ENCODE results near the gene ESRRA. TPM values are rescaled to one million over a fixed set of nuclear protein-coding genes. Genes with fewer than 3 reads are reported as not detected.
"Not testable (repeated sequence)": the region's sequence is repeated elsewhere in the genome, so short reads cannot be mapped to it uniquely, and the experiment has no call there.

Gene ESRRA
- total RNA-seq, 2 experiments from 2014 or later: 18.5 to 21.7 TPM

DNA sequence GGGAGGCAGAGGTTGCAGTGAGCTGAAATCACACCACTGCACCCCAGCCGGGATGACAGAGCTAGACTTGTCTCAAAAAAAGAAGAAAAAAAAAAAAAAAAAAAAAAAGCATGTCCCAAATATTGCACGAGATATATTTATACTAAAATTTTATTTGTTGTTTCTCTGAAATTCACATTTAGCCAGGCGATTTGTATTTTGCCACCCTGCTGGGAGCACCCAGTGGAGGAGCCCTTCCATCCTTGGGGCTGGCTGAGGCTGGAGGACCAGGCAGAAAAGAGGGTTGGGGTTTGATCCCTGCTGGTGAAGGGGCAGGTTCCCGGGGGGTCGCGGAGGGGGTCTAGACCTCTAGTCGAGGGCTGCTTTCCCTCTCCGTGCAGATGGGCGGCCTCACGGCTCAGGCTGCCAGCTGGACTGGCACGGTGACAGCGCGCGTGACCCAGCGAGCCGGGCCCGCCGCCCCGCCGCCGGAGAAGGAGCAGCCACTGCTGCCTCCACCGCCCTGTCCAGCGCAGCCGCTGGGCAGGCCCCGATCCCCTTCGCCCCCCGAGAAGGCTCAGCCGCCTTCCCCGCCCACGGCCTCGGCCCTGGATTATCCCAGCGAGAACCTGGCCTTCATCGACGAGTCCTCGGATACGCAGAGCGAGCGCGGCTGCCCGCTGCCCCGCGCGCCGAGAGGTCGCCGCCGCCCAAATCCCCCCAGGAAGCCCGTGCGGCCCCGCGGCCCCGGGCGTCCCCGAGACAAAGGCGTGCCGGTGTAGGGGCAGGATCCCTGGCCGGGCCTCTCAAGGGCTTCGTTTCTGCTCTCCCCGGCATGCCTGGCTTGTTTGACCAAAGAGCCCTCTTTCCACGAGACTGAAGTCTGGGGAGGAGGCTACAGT, 6.1 kb upstream of the ESRRA start:
- H3K4me3 Mint-ChIP-seq: no peak overlapping the region
- intact Hi-C loops (cut with micrococcal nuclease): no loop called here
- H3K4me1 Mint-ChIP-seq (ENCODE audit: low read depth): peaks cover 24% of the 10 kb centered on the region
- H3K27me3 Mint-ChIP-seq (ENCODE audit: low read depth): peaks cover 64% of the 10 kb centered on the region
- no peak overlapping the region for H3K27ac Mint-ChIP-seq
- no peak for DNase-seq
- H3K36me3 Mint-ChIP-seq (ENCODE audit: low read depth): no peaks in the 10 kb centered on the region
- CTCF ChIA-PET: interaction anchor here (0.6 to 0.9 kb wide), 3 partner anchors 43 to 471 kb away, joined by 3 to 5 read pairs (median 4); no protein-coding TSS in a partner anchor
- H3K9me3 Mint-ChIP-seq: no peaks in the 10 kb centered on the region

DNA sequence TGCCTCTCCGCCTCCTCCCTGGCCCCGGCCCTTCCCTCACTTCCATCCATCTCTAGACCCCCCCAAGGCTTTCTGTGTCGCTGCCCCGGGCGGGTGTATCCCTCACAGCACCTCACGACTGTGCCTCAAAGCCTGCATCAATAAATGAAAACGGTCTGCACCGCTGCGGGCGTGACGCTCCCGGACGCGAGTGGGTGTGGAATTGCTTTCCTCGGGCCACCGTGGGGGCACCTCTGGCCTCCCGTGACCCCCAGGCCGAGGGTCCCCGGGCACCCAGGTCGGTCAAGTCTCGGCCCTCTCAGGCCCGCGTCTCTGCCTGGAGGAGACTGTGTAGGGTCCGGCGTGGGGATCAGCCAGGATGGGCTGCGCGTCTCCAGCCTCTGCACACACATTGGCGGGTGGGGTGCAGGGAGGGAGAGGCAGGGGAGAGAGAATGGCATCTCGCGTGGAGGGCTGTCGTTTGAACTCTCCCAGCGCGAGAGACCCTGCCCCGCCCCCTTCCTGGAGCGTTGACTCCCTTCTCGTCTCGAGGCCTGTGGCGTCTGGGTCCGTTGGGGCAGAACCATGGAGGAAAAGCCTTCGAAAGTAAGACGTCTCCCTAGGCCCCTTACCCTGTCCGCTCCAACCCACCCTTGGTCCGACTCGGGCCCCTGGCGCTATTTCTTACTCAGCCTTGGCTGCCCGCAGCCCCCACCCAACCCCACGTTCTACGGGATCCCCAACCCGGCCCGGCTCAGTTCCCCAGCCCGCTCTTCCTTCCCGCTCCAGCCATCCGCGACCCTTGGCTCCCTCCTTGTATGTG, 5.3 kb upstream of the ESRRA start, which contains the start of gene CATSPERZ:
TSS of gene CATSPERZ (plus strand) at position 512 of the 802 bp plus-strand sequence. CDS start at position 565, 53 bp downstream.
- peaks cover 25% of the 10 kb centered on the region for H3K4me1 Mint-ChIP-seq (ENCODE audit: low read depth)
- intact Hi-C loops (cut with micrococcal nuclease): loop anchor here (1.0 to 2.0 kb wide), 2 partner anchors 96 to 299 kb away; no protein-coding TSS in a partner anchor
- CTCF ChIA-PET: interaction anchor here (0.7 to 5.2 kb wide), 23 partner anchors 10 to 134 kb away, joined by 3 to 89 read pairs (median 5); partner anchors contain the start of genes BAD, CCDC88B, FERMT3 and GPR137

DNA sequence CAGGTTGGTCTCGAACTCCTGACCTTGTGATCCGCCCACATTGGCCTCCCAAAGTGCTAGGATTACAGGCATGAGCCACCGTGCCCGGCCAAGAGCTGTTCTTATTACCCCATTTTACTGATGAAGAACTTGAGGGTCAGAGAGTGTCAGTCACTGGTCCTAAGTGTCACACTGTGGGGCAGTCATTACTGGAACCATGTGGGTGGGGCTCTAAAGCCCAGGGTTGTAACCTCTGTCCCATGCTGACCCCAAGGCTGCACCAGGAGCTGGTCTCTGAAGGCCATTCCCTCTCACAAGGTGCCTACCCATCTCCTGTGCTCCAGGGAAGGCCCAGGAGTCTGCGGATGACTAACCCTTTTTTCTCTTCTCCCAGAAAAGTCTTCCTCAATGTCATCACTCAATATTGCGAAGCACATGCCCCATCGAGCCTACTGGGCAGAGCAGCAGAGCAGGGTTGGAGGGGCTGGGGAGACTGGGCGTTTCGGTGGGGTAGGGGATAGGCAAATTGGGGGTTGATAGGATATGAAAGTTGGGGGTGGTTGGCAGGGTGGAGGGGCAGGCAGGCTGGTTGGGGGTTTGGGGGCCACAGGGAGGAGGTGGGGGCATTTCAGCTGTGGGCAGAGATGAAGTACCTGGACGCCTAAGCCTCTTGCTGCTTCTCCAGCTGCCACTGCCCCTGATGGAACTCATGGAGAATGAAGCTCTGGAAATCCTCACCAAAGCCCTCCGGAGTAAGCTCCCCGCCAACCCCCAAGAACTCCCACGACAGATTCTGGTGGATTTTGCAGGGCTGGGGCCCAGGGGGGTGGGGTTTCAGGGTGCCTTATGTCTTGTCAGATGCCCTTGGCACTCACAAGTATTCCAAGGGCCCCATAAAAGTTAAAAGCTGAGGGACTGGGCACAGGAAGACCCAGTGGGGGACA, 2.0 kb upstream of the ESRRA start:
- Mint-ChIP-seq H3K9me3 (no peaks in the 10 kb centered on the region), H3K4me1 (ENCODE audit: low read depth) (peaks cover 36% of the 10 kb centered on the region), H3K36me3 (ENCODE audit: low read depth) (peaks cover 9% of the 10 kb centered on the region), H3K27me3 (ENCODE audit: low read depth) (peaks cover 26% of the 10 kb centered on the region), H3K27ac (no peak overlapping the region), H3K4me3 (peak overlapping the region; percentile 88)
- DNase-seq: no peak
- CTCF ChIA-PET: interaction anchor here (0.7 to 5.2 kb wide), 24 partner anchors 11 to 118 kb away, joined by 3 to 89 read pairs (median 6); partner anchors contain the start of genes BAD, FERMT3, NUDT22 and PLCB3
- intact Hi-C loops (cut with micrococcal nuclease): loop anchor here (1.0 to 2.0 kb wide), 3 partner anchors 99 to 475 kb away; partner anchors contain the start of genes MARK2 and SF1

More for the DNA sequence above, 5.3 kb upstream of the ESRRA start, which contains the start of gene CATSPERZ:
- H3K27me3 Mint-ChIP-seq (ENCODE audit: low read depth): peaks cover 58% of the 10 kb centered on the region
- no peaks in the 10 kb centered on the region for H3K9me3 Mint-ChIP-seq
- no peak for DNase-seq
- peak within 1 kb of the TSS; percentile 48 for H3K4me3 Mint-ChIP-seq
- no peaks in the 10 kb centered on the region for H3K36me3 Mint-ChIP-seq (ENCODE audit: low read depth)
- no peak within 1 kb of the TSS for H3K27ac Mint-ChIP-seq

DNA sequence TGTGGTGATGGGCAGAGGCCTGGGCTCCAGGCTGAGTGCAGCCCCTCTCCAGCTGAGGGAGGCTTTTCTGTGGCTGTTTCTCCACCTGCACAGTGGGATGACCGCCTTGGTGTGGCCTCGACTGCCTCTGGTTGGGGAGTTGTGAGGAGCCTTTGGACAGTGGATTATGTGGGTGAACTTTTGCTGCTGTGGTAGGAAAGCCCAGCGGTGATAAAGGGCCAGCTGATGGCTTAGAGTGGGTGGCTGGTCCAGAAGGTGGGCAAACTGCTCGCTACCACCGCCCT, 1.4 kb upstream of the ESRRA start:
- H3K36me3 Mint-ChIP-seq (ENCODE audit: low read depth): peaks cover 9% of the 10 kb centered on the region
- H3K27ac Mint-ChIP-seq: no peak overlapping the region
- intact Hi-C loops (cut with micrococcal nuclease): loop anchor here (1.0 to 2.0 kb wide), 3 partner anchors 100 to 475 kb away; partner anchors contain the start of genes MARK2 and SF1
- H3K4me3 Mint-ChIP-seq: peak overlapping the region; percentile 88
- CTCF ChIA-PET: interaction anchor here (0.8 to 5.2 kb wide), 21 partner anchors 13 to 119 kb away, joined by 3 to 89 read pairs (median 5); partner anchors contain the start of genes BAD, FERMT3, KCNK4 and PLCB3
- H3K27me3 Mint-ChIP-seq (ENCODE audit: low read depth): peaks cover 21% of the 10 kb centered on the region
- H3K9me3 Mint-ChIP-seq: no peaks in the 10 kb centered on the region
- peaks cover 36% of the 10 kb centered on the region for H3K4me1 Mint-ChIP-seq (ENCODE audit: low read depth)
- DNase-seq: no peak

DNA sequence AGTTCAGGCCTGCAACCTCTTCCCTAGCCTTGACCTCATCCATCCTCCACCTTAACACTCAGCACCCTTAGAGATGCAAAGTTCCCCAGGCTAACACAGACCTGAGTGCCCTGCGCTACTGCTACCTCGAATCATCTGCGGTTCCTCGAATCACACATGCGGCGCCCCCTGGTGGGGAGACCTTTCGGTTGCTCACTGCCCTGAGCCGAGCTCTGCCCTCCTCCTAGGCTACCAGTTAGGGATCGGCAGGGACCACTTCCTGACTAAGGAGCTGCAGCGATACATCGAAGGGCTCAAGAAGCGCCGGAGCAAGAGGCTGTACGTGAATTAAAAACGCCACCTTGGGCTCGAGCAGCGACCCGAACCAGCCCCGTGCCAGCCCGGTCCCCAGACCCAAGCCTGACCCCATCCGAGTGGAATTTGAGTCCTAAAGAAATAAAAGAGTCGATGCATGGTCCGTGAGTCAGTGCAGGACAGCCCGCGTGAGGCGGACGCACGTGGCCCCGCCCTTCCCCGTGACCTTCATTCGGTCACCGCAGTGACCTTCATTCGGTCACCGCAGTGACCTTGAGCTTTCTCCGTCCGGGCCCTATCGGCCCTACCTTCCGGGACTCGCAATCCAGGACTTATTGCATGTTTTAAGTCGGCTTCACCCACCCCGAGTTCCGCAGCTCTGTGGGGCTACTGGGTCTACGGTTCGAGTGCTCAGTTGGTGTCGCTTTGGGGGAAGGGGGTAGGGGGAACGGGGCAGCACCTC, 830 bp upstream of the ESRRA start:
- Mint-ChIP-seq H3K4me3 (peak overlapping the region; percentile 88), H3K4me1 (ENCODE audit: low read depth) (peaks cover 39% of the 10 kb centered on the region), H3K36me3 (ENCODE audit: low read depth) (peaks cover 9% of the 10 kb centered on the region), H3K27me3 (ENCODE audit: low read depth) (peaks cover 19% of the 10 kb centered on the region), H3K9me3 (no peaks in the 10 kb centered on the region), H3K27ac (peak overlapping the region; percentile 91)
- CTCF ChIA-PET: interaction anchor here (0.6 to 5.2 kb wide), 30 partner anchors 9 to 119 kb away, joined by 3 to 89 read pairs (median 4); partner anchors contain the start of genes BAD, FERMT3, GPR137 and KCNK4
- peak; percentile 98 for DNase-seq
- intact Hi-C loops (cut with micrococcal nuclease): loop anchor here (1.0 to 2.0 kb wide), 14 partner anchors 13 to 474 kb away; partner anchors contain the start of genes CCDC88B, COX8A, DNAJC4 and FKBP2

DNA sequence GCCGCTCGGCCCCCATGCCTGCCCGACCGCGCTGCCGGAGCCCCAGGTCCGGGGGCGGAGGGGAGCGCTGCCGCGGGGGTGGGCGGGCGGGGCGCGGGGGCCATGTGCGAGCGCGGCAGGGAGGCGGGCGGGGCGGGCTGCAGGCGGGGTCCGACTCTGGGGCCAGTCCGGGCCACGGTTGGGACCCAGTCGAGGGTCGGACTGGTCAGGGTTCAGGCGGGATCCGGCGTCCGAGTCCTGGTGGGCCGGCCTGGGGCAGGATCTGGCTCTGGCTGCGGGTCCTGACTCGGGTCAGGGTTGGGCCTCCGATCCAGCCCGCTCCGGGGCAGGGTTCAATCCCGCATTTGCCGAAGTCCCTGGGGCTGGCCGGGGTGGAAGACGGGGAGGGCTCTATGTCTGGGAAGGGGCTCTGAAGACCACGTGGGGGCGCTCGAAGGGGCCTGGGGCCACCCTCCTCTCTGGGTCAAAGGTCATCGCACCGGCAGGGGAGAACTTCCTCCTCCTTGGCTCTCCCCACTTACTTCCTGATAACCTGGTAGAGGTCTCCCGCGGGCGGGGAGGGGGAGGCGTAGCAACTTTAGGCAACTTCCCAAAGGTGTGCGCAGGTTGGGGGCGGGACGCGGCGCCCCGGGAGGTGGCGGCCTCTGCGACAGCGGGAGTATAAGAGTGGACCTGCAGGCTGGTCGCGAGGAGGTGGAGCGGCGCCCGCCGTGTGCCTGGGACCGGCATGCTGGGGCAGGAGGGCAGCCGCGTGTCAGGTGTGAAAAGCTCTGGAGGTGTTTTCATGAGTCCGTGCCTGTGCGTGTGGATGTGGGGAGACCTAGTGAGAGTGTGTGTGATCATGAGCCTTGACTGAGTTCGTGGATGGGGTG, 603 bp downstream of the ESRRA start:
- intact Hi-C loops (cut with micrococcal nuclease): loop anchor here (1.0 to 2.0 kb wide), 14 partner anchors 11 to 473 kb away; partner anchors contain the start of genes CCDC88B, COX8A, DNAJC4 and FKBP2
- peaks cover 9% of the 10 kb centered on the region for H3K36me3 Mint-ChIP-seq (ENCODE audit: low read depth)
- CTCF ChIA-PET: interaction anchor here (2.7 kb wide), 1 partner anchor 55 kb away, joined by 23 read pairs; the partner anchor contains the start of gene PLCB3
- H3K9me3 Mint-ChIP-seq: no peaks in the 10 kb centered on the region
- peak overlapping the region; percentile 91 for H3K4me3 Mint-ChIP-seq
- H3K27me3 Mint-ChIP-seq (ENCODE audit: low read depth): peaks cover 5% of the 10 kb centered on the region
- peaks cover 35% of the 10 kb centered on the region for H3K4me1 Mint-ChIP-seq (ENCODE audit: low read depth)
- DNase-seq: peak; percentile 82
- peak overlapping the region; percentile 87 for H3K27ac Mint-ChIP-seq

DNA sequence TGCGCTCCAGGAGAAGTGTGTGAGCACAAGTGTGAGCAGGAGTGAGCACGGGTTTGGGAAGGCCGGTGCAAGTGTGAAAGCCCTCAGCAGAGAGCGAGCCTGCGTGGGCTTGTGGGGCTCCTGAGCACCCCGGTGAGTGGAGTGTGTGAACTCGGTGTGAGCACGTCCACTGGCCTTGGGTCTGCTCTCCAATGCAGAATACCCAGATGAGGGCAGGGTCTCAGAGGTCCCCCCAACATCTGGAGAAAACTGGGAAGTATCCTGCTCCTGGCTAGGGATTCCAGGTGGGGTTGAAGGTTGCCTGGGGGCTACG, 1.2 kb downstream of the ESRRA start:
- peaks cover 4% of the 10 kb centered on the region for H3K27me3 Mint-ChIP-seq (ENCODE audit: low read depth)
- H3K4me3 Mint-ChIP-seq: peak overlapping the region; percentile 91
- H3K27ac Mint-ChIP-seq: peak overlapping the region; percentile 87
- H3K9me3 Mint-ChIP-seq: no peaks in the 10 kb centered on the region
- H3K4me1 Mint-ChIP-seq (ENCODE audit: low read depth): peaks cover 35% of the 10 kb centered on the region
- CTCF ChIA-PET: no interaction called here
- no peak for DNase-seq
- intact Hi-C loops (cut with micrococcal nuclease): loop anchor here (1.0 kb wide), 1 partner anchor 49 kb away; no protein-coding TSS in a partner anchor
- peaks cover 9% of the 10 kb centered on the region for H3K36me3 Mint-ChIP-seq (ENCODE audit: low read depth)

DNA sequence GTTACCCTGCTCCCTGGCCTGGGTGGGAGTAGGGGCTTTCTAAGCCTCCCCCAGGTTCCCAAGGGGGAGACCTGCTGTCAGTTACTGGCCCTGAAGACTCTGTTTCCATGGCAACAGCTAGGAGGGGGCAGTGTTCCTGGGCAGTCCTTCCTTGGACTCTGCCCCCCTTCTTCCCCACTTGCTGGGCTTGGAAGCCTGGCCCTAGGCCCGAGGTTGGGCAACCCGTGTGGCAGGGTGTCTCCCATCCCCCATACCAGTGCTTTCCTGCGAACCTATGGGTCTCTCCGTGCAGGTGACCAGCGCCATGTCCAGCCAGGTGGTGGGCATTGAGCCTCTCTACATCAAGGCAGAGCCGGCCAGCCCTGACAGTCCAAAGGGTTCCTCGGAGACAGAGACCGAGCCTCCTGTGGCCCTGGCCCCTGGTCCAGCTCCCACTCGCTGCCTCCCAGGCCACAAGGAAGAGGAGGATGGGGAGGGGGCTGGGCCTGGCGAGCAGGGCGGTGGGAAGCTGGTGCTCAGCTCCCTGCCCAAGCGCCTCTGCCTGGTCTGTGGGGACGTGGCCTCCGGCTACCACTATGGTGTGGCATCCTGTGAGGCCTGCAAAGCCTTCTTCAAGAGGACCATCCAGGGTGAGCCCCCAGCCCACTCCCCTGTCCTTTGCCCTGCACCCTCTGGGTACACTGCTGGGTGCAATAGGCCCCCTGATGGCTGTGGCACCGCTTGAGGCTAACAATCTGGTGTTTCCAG, 1.7 kb downstream of the ESRRA start:
- peak overlapping the region; percentile 87 for H3K27ac Mint-ChIP-seq

DNA sequence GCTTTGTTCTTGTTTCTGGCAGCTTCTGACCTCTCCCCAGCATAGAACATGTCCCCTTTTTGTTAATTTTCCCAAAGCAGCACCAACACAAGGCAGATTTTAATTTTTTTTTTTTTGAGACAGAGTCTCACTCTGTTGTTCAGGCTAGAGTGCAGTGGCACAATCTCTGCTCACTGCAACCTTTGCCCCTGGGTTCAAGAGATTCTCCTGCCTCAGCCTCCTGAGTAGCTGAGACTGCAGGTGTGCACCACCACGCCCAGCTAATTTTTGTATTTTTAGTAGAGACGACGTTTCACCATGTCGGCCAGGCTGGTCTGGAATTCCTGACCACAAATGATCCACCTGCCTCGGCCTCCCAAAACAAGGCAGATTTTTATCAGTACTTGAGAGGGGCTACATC, 2.5 kb downstream of the ESRRA start:
- intact Hi-C loops (cut with micrococcal nuclease); H3K36me3 Mint-ChIP-seq (ENCODE audit: low read depth); DNase-seq; H3K9me3 Mint-ChIP-seq; H3K27me3 Mint-ChIP-seq (ENCODE audit: low read depth): not testable (repeated sequence)
- H3K27ac Mint-ChIP-seq: peak overlapping the region; percentile 22
- H3K4me3 Mint-ChIP-seq: peak overlapping the region; percentile 91
- peaks cover 41% of the 10 kb centered on the region for H3K4me1 Mint-ChIP-seq (ENCODE audit: low read depth)
- CTCF ChIA-PET: interaction anchor here (0.6 to 1.5 kb wide), 4 partner anchors 10 to 419 kb away, joined by 3 to 10 read pairs (median 4); partner anchors contain the start of genes PRDX5 and TRMT112

More for the DNA sequence above, 1.7 kb downstream of the ESRRA start:
- peak overlapping the region; percentile 91 for H3K4me3 Mint-ChIP-seq
- H3K4me1 Mint-ChIP-seq (ENCODE audit: low read depth): peaks cover 35% of the 10 kb centered on the region
- no peak for DNase-seq
- H3K9me3 Mint-ChIP-seq: no peaks in the 10 kb centered on the region
- peaks cover under 1% of the 10 kb centered on the region for H3K27me3 Mint-ChIP-seq (ENCODE audit: low read depth)
- peaks cover 9% of the 10 kb centered on the region for H3K36me3 Mint-ChIP-seq (ENCODE audit: low read depth)
- intact Hi-C loops (cut with micrococcal nuclease): loop anchor here (1.0 kb wide), 1 partner anchor 48 kb away; no protein-coding TSS in a partner anchor
- CTCF ChIA-PET: interaction anchor here (0.6 to 1.5 kb wide), 4 partner anchors 11 to 419 kb away, joined by 3 to 10 read pairs (median 4); partner anchors contain the start of genes PRDX5 and TRMT112
